Neuronal stem cell (in vitro differentiated cells): ENCODE data around the gene DEPP1.

Experiments
- DNase-seq: peaks from one replicate; pipeline ENCODE4 v3.0.0-alpha.2; 2013; ENCODE audit warnings: low spot score
- H2AFZ ChIP-seq: one replicate; pipeline ENCODE4 v1.6.1; 2013; ENCODE audit warnings: mild to moderate bottlenecking, low read length, inconsistent platforms
- H2AK5ac ChIP-seq: 2 replicates; pipeline ENCODE4 v1.6.1; 2013; ENCODE audit warnings: low read depth, mild to moderate bottlenecking, inconsistent platforms, low read length, moderate library complexity, mixed read lengths
- H2BK120ac ChIP-seq: 2 replicates; pipeline ENCODE4 v1.6.1; 2013; ENCODE audit warnings: low read depth, mild to moderate bottlenecking, inconsistent platforms, low read length, moderate library complexity, mixed read lengths
- H2BK12ac ChIP-seq: one replicate; pipeline ENCODE4 v1.6.1; 2013; ENCODE audit warnings: low read length, inconsistent platforms
- H2BK15ac ChIP-seq: 2 replicates; pipeline ENCODE4 v1.6.1; 2013; ENCODE audit warnings: mild to moderate bottlenecking, low read length, inconsistent platforms, mixed read lengths
- H2BK5ac ChIP-seq: one replicate; pipeline ENCODE4 v1.6.1; 2013; ENCODE audit warnings: inconsistent platforms, mild to moderate bottlenecking, low read length, moderate library complexity
- H3K14ac ChIP-seq: one replicate; pipeline ENCODE4 v1.6.1; 2013; ENCODE audit warnings: low read length, inconsistent platforms
- H3K18ac ChIP-seq: 2 replicates; pipeline ENCODE4 v1.6.1; 2013; ENCODE audit warnings: low read length, inconsistent platforms
- H3K23ac ChIP-seq: 2 replicates; pipeline ENCODE4 v1.6.1; 2013; ENCODE audit warnings: low read depth, mild to moderate bottlenecking, mixed read lengths, low read length, inconsistent platforms; ENCODE audit not compliant: poor library complexity
- H3K27ac ChIP-seq: replicated peaks from 3 replicates; pipeline ENCODE4 v1.5.1; 2013; ENCODE audit warnings: low read length, inconsistent platforms
- H3K27me3 ChIP-seq, 3 experiments: 2 replicates each; pipeline ENCODE4 v1.6.1; 2013; ENCODE audit warnings: low read length in 3 of 3, mild to moderate bottlenecking in 2 of 3, inconsistent platforms in 1 of 3, low read depth in 1 of 3, mixed read lengths in 1 of 3, moderate library complexity in 1 of 3; ENCODE audit not compliant: control insufficient read depth in 3 of 3, insufficient read depth in 3 of 3
- H3K36me3 ChIP-seq, 2 donors: replicated peaks in 1 of 2; 2 replicates each; pipeline ENCODE4 v1.6.1; 2013; ENCODE audit warnings: low read length in 2 of 2; ENCODE audit not compliant: control insufficient read depth in 2 of 2, insufficient read depth in 2 of 2
- H3K4ac ChIP-seq: 2 replicates; pipeline ENCODE4 v1.6.1; 2013; ENCODE audit warnings: inconsistent platforms, mild to moderate bottlenecking, low read length, moderate library complexity
- H3K4me1 ChIP-seq, 2 donors: 1 replicate in 1 of 2; 2 replicates in 1 of 2; pipeline ENCODE4 v1.6.1; 2013; ENCODE audit warnings: low read length in 2 of 2, low read depth in 1 of 2; ENCODE audit not compliant: control insufficient read depth in 2 of 2, insufficient read depth in 1 of 2
- H3K4me2 ChIP-seq: one replicate; pipeline ENCODE4 v1.6.1; 2013; ENCODE audit warnings: mild to moderate bottlenecking, low read length, inconsistent platforms; ENCODE audit not compliant: insufficient read depth, poor library complexity, severe bottlenecking
- H3K4me3 ChIP-seq, 2 donors: 2 replicates each; pipeline ENCODE4 v1.5.1; 2013; ENCODE audit warnings: low read length in 2 of 2, mild to moderate bottlenecking in 2 of 2, inconsistent platforms in 1 of 2, moderate library complexity in 1 of 2
- H3K79me1 ChIP-seq: one replicate; pipeline ENCODE4 v1.6.1; 2013; ENCODE audit warnings: low read depth, mild to moderate bottlenecking, inconsistent platforms, low read length, moderate library complexity
- H3K9ac ChIP-seq: one replicate; pipeline ENCODE4 v1.6.1; 2013; ENCODE audit warnings: mild to moderate bottlenecking, low read depth, low read length, inconsistent platforms; ENCODE audit not compliant: poor library complexity
- H3K9me3 ChIP-seq, 2 donors: replicated peaks in 1 of 2; 2 replicates each; pipeline versions ENCODE3 to v1.6.1; 2013; ENCODE audit warnings: low read length in 2 of 2, mild to moderate bottlenecking in 2 of 2, inconsistent platforms in 1 of 2, low read depth in 1 of 2, mixed read lengths in 1 of 2, moderate library complexity in 1 of 2; ENCODE audit not compliant: control insufficient read depth in 2 of 2, insufficient read depth in 1 of 2
- H4K8ac ChIP-seq: one replicate; pipeline ENCODE4 v1.6.1; 2013; ENCODE audit warnings: low read depth, mild to moderate bottlenecking, inconsistent platforms, low read length, moderate library complexity
- H4K91ac ChIP-seq: one replicate; pipeline ENCODE4 v1.6.1; 2013; ENCODE audit warnings: low read length, low read depth, mild to moderate bottlenecking, inconsistent platforms; ENCODE audit not compliant: poor library complexity
- WGBS, 2 donors: extraction: QIAGEN DNeasy Blood & Tissue Kit; methylation state at CpG; one replicate each; pipeline ENCODE4 v1.1.7; 2013; ENCODE audit warnings: missing lambda C conversion rate in 2 of 2, mixed read lengths in 1 of 2; ENCODE audit not compliant: insufficient read length in 2 of 2, insufficient replicate concordance in 1 of 2; ENCODE audit errors: extremely low coverage in 2 of 2; 5-methylcytosine and 5-hydroxymethylcytosine counted together

The DEPP1 gene

DNA sequence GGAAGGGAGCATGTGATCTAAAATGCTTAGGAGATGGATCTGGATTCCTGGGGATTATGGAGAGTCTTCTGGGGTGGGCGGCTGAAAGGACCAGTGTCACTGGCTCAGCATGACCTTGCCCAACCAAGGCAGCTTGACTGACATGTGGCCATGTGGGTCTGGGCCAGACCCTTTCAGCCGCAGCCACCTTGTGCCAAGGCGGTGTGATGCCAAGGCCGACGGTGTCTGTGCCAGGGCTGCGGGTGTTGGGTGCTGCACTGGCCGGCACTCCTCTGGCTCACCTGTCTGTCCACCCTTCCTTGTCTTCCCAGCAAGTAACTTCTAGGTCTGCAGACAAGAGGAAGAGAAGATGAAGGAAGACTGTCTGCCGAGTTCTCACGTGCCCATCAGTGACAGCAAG is 8.8 kb downstream of the DEPP1 start:
- no CpG with 5 or more reads among the region's 9 CpGs for WGBS, 2 donors
- Histone ChIP-seq H2AFZ (no peak overlapping the region), H3K4ac (no peak overlapping the region)

DNA sequence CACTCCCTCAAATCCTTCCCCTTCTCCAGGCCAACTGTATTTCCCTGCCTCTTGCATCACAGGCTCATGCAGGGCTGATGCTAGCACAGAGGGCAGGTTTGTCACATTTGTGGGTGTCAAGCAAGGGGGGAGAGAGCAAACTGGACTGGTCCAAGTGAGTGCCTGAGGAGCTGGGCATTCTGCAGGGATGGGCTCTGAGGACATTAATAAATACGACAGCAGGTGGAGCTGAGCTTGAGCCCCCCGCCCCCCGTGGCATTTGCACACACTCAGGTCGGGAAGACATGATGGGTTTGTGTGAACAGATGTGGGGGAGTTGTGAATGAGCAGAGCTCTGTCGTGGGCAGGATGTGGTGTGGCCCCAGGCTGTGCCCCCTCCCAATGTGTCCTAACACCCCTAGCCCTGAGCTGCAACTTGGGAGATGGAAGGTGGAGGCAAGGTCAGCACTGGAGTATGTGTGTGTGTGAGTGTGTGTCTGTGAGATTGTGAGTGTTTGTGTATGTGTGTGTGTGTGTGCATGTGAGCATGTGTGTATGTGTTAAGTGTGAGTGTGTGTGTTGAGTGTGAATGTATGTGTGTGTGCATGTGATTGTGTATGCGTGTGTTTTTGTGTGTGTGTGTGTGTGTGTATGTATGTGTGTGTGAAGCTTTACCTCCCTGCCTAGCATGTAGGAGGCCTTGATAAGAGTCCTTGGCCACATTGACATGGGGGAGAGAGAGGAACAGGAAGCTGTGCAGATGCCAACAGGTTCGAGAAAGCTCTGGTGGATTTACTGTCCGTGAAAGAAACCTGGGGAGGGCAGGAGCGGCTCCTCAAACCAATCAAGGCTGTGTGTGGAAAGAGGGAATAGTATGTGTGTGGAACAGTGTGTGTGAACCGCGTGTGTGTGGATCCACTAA is 9.9 kb downstream of the DEPP1 start:
- peaks cover 10 to 25% of the 10 kb centered on the region in 2 donors for H3K4me1 ChIP-seq

More for the DNA sequence above, 8.8 kb downstream of the DEPP1 start:
- no peak overlapping the region for H3K23ac ChIP-seq
- H3K9ac ChIP-seq, result no peak overlapping the region
- peaks cover 7 to 24% of the 10 kb centered on the region in 2 donors for H3K4me1 ChIP-seq
- no peak overlapping the region for H3K27ac ChIP-seq
- no peak overlapping the region for H4K8ac ChIP-seq
- no peak overlapping the region for H4K91ac ChIP-seq
- H3K27me3 ChIP-seq, result no peaks in the 10 kb centered on the region
- H3K4me3 ChIP-seq, result no peak overlapping the region
- H2BK5ac ChIP-seq, result no peak overlapping the region
- no peak overlapping the region for H3K14ac ChIP-seq
- H3K4me2 ChIP-seq, result no peak overlapping the region
- no peak overlapping the region for H2BK120ac ChIP-seq
- H2AK5ac ChIP-seq, result peak overlapping the region; percentile 6
- H3K36me3 ChIP-seq, result no peaks in the 10 kb centered on the region
- peaks cover 5% of the 10 kb centered on the region for H3K79me1 ChIP-seq
- H2BK15ac ChIP-seq, result no peak overlapping the region
- DNase-seq, result no peak
- H3K18ac ChIP-seq, result no peak overlapping the region
- no peaks in the 10 kb centered on the region for H3K9me3 ChIP-seq
- no peak overlapping the region for H2BK12ac ChIP-seq

DNA sequence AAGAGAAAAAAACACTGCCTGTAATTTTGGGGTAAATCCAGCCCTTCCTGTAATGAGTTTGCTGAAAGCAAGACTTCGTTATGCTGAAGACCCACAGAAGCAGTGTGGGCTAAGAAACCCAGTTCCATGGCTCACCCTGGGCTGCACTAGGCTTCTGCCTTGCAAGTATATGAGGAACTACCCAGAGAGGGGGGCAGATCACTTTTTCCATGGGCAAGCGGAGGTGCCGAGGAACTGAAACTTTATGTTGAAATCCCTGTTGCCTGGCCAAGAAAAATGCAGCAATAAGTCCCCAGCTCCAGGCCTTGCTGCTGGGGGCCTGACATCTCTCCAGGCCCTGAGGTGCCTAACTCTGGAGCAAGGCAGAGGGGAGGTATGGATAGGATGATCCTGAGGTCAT is 10.5 kb downstream of the DEPP1 start:
- H3K27ac ChIP-seq, result no peak overlapping the region
- no CpG with 5 or more reads among the region's 3 CpGs for WGBS, 2 donors

More for the DNA sequence above, 9.9 kb downstream of the DEPP1 start:
- Histone ChIP-seq H3K79me1 (peaks cover 5% of the 10 kb centered on the region), H3K27me3 (no peaks in the 10 kb centered on the region), H3K27ac (no peak overlapping the region), H2BK5ac (peak overlapping the region; percentile 42), H3K23ac (peak overlapping the region; percentile 16), H3K4me3 (peak overlapping the region in 1 of 2 donors; percentile 10), H3K18ac (peak overlapping the region; percentile 72), H4K91ac (no peak overlapping the region), H2AFZ (no peak overlapping the region), H2AK5ac (peak overlapping the region; percentile 66), H3K36me3 (no peaks in the 10 kb centered on the region), H3K4ac (no peak overlapping the region), H3K14ac (no peak overlapping the region), H2BK120ac (no peak overlapping the region), H3K9ac (no peak overlapping the region), H2BK12ac (no peak overlapping the region), H4K8ac (no peak overlapping the region), H3K9me3 (no peaks in the 10 kb centered on the region), H3K4me2 (no peak overlapping the region), H2BK15ac (peak overlapping the region; percentile 78)
- DNase-seq, result no peak
- WGBS, 2 donors, result 88% methylated on average over 1 of the region's 11 CpGs; no CpG with 5 or more reads in 1 of the 2 donors

DNA sequence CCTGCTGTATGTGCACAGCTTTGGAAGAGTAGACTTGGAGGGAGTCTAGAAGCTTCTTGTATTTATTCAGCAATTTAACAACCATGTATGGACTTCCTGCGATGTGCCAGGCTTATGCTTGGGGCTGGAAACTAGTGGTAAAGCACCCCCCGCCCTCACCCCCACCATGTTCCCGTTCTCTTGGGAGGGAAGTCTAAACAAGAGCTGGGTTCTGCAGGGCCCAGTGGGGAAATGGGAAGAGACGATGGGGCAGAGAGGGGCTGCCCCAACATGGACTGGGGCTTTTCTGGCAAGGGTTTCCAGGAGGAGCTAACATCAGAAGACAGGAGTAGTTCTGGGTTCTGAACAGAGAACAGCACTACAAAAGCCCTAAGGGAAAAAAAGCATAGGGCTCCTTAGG is 11.0 kb downstream of the DEPP1 start:
- WGBS, 2 donors, result no CpG with 5 or more reads among the region's 4 CpGs
- Histone ChIP-seq H3K9ac (no peak overlapping the region), H2BK15ac (no peak overlapping the region), H3K14ac (peak overlapping the region; percentile 25), H4K8ac (no peak overlapping the region), H3K4me2 (no peak overlapping the region), H2BK5ac (no peak overlapping the region), H2BK12ac (no peak overlapping the region), H3K4me3 (no peak overlapping the region), H3K27ac (no peak overlapping the region), H3K23ac (no peak overlapping the region), H3K9me3 (no peaks in the 10 kb centered on the region), H4K91ac (no peak overlapping the region), H2BK120ac (no peak overlapping the region), H3K4ac (no peak overlapping the region), H3K18ac (no peak overlapping the region), H2AFZ (no peak overlapping the region), H2AK5ac (no peak overlapping the region), H3K79me1 (peaks cover 3% of the 10 kb centered on the region), H3K27me3 (no peaks in the 10 kb centered on the region), H3K36me3 (no peaks in the 10 kb centered on the region), H3K4me1 (peaks cover 21 to 32% of the 10 kb centered on the region in 2 donors)
- no peak for DNase-seq

More for the DNA sequence above, 10.5 kb downstream of the DEPP1 start:
- no peaks in the 10 kb centered on the region for H3K9me3 ChIP-seq
- H3K18ac ChIP-seq, result peak overlapping the region; percentile 72
- H4K8ac ChIP-seq, result no peak overlapping the region
- no peak overlapping the region for H2AFZ ChIP-seq
- H3K23ac ChIP-seq, result peak overlapping the region; percentile 16
- no peak overlapping the region for H3K4me2 ChIP-seq
- H3K4ac ChIP-seq, result no peak overlapping the region
- peaks cover 5% of the 10 kb centered on the region for H3K79me1 ChIP-seq
- no peak overlapping the region for H3K9ac ChIP-seq
- DNase-seq, result no peak
- no peaks in the 10 kb centered on the region for H3K36me3 ChIP-seq
- H3K4me1 ChIP-seq, result peaks cover 17 to 28% of the 10 kb centered on the region in 2 donors
- no peak overlapping the region for H2BK15ac ChIP-seq
- H4K91ac ChIP-seq, result no peak overlapping the region
- peak overlapping the region; percentile 66 for H2AK5ac ChIP-seq
- H3K27me3 ChIP-seq, result no peaks in the 10 kb centered on the region
- H2BK12ac ChIP-seq, result no peak overlapping the region
- peak overlapping the region; percentile 42 for H2BK5ac ChIP-seq
- no peak overlapping the region for H3K14ac ChIP-seq
- H2BK120ac ChIP-seq, result no peak overlapping the region
- H3K4me3 ChIP-seq, result no peak overlapping the region
